Natural killer cell (primary cell): ENCODE results near the gene P2RX1. TPM values are rescaled to one million over a fixed set of nuclear protein-coding genes. Genes with fewer than 3 reads are reported as not detected.

Source experiments
- ATAC-seq, 3 donors: fragments of 150-1000 bp in 2 of 3; fragments of 200-7000 bp in 1 of 3; cut with Tn5 transposase; 1 replicate in 1 of 3; 2 replicates in 2 of 3; pipeline ENCODE4 v1.10.0; 2021; ENCODE audit warnings: mild to moderate bottlenecking in 2 of 3, moderate library complexity in 2 of 3
- DNase-seq, 2 donors: peaks; one replicate each; pipeline versions ENCODE4 v3.0.0 to v3.0.0-alpha.2; 2013 to 2021; ENCODE audit warnings: mixed read lengths in 1 of 2
- H3K27ac ChIP-seq: one replicate; pipeline ENCODE4 v1.5.1; 2013; ENCODE audit warnings: mild to moderate bottlenecking, low read length
- H3K27me3 ChIP-seq: one replicate; pipeline ENCODE4 v1.6.1; 2013; ENCODE audit warnings: low read length; ENCODE audit not compliant: control insufficient read depth, insufficient read depth
- H3K36me3 ChIP-seq: one replicate; pipeline ENCODE4 v1.6.1; 2013; ENCODE audit warnings: low read length; ENCODE audit not compliant: control insufficient read depth, insufficient read depth
- H3K4me1 ChIP-seq: one replicate; pipeline ENCODE4 v1.6.1; 2013; ENCODE audit warnings: low read length; ENCODE audit not compliant: control insufficient read depth, insufficient read depth
- H3K4me3 ChIP-seq: one replicate; pipeline ENCODE4 v1.5.1; 2013; ENCODE audit warnings: low read length
- H3K9me3 ChIP-seq: one replicate; pipeline ENCODE4 v1.6.1; 2013; ENCODE audit warnings: low read length; ENCODE audit not compliant: control insufficient read depth, insufficient read depth
- H3K27ac Mint-ChIP-seq, 2 donors: one replicate each; pipeline ENCODE4 v1.8.0; 2022; ENCODE audit warnings: mild to moderate bottlenecking in 2 of 2, mixed read lengths in 2 of 2, moderate library complexity in 1 of 2
- H3K27me3 Mint-ChIP-seq, 2 donors: one replicate each; pipeline ENCODE4 v1.8.0; 2022; ENCODE audit warnings: low read depth in 2 of 2, mixed read lengths in 2 of 2
- H3K36me3 Mint-ChIP-seq: one replicate; pipeline ENCODE4 v1.8.0; 2022; ENCODE audit warnings: mixed read lengths
- H3K4me1 Mint-ChIP-seq, 2 donors: one replicate each; pipeline ENCODE4 v1.8.0; 2022; ENCODE audit warnings: mixed read lengths in 2 of 2
- H3K4me3 Mint-ChIP-seq: one replicate; pipeline ENCODE4 v1.8.0; 2022; ENCODE audit warnings: mild to moderate bottlenecking, moderate library complexity, mixed read lengths
- H3K9me3 Mint-ChIP-seq, 2 donors: one replicate each; pipeline ENCODE4 v1.8.0; 2022; ENCODE audit warnings: mixed read lengths in 2 of 2
- CTCF ChIP-seq: fragments of 200-600 bp; IDR thresholded peaks from one replicate; pipeline ENCODE4 v1.8.0; 2022; ENCODE audit warnings: antibody characterized with exemption
- WGBS: methylation state at CpG from one replicate; pipeline ENCODE4 v1.1.7; 2013; ENCODE audit warnings: missing lambda C conversion rate; ENCODE audit not compliant: insufficient coverage; 5-methylcytosine and 5-hydroxymethylcytosine counted together
- intact Hi-C: fragments of 100-400 bp; cut with micrococcal nuclease; formaldehyde crosslinking; loops from one replicate; pipeline ENCODE4 v1.14.2; 2022
- total RNA-seq, 4 donors: library from RNA; stranded (reverse); fragments of 120-200 nt in 1 of 4; gene quantifications; one replicate each; pipeline versions ENCODE4 v1.2.3 to v1.2.4, GENCODE V29; 2013 to 2022

Gene P2RX1
- total RNA-seq, 3 donors from 2014 or later (not counting 1 experiment from before 2014, with no cell fraction given) = 2.3 to 15.3 (median 13.4) TPM

GRCh38 chr17:3885271-3885670 lies 31.0 kb downstream of the P2RX1 start:
- peaks cover 18% of the 10 kb centered on the region for H3K4me1 ChIP-seq
- no peaks in the 10 kb centered on the region for H3K27me3 ChIP-seq
- Mint-ChIP-seq H3K4me1 (peaks cover 13 to 26% of the 10 kb centered on the region in 2 donors), H3K9me3 (no peaks in the 10 kb centered on the region), H3K36me3 (no peaks in the 10 kb centered on the region), H3K27ac (peak overlapping the region in 1 of 2 donors; percentile 30), H3K4me3 (no peak overlapping the region), H3K27me3 (no peaks in the 10 kb centered on the region)
- ATAC-seq (no peak), DNase-seq (no peak)
- intact Hi-C loops = no loop called here
- WGBS = 93% methylated on average over 14 of the region's 14 CpGs
- H3K9me3 ChIP-seq = no peaks in the 10 kb centered on the region
- no peak for TF ChIP-seq CTCF
- H3K36me3 ChIP-seq = no peaks in the 10 kb centered on the region
- no peak overlapping the region for H3K27ac ChIP-seq
- H3K4me3 ChIP-seq = no peak overlapping the region

GRCh38 chr17:3884188-3884587 lies 32.1 kb downstream of the P2RX1 start:
- Histone ChIP-seq H3K4me3 (no peak overlapping the region), H3K36me3 (no peaks in the 10 kb centered on the region), H3K27me3 (no peaks in the 10 kb centered on the region), H3K9me3 (no peaks in the 10 kb centered on the region), H3K4me1 (peaks cover 18% of the 10 kb centered on the region), H3K27ac (no peak overlapping the region)
- ATAC-seq = no peak
- 94% methylated on average over 12 of the region's 12 CpGs for WGBS
- Mint-ChIP-seq H3K4me1 (peaks cover 13 to 25% of the 10 kb centered on the region in 2 donors), H3K27ac (no peak overlapping the region), H3K36me3 (no peaks in the 10 kb centered on the region), H3K4me3 (no peak overlapping the region), H3K27me3 (no peaks in the 10 kb centered on the region), H3K9me3 (no peaks in the 10 kb centered on the region)
- intact Hi-C loops = no loop called here
- TF ChIP-seq CTCF = no peak
- no peak for DNase-seq

GRCh38 chr17:3882276-3882675 lies 34.0 kb downstream of the P2RX1 start:
- no peak overlapping the region for H3K4me3 ChIP-seq
- peaks cover 12 to 18% of the 10 kb centered on the region in 2 donors for H3K4me1 Mint-ChIP-seq
- intact Hi-C loops = no loop called here
- 89% methylated on average over 4 of the region's 4 CpGs for WGBS
- ATAC-seq = no peak
- H3K27me3 Mint-ChIP-seq = no peaks in the 10 kb centered on the region
- no peak for DNase-seq
- H3K9me3 Mint-ChIP-seq = no peaks in the 10 kb centered on the region
- no peak overlapping the region for H3K27ac Mint-ChIP-seq
- H3K4me1 ChIP-seq = peaks cover 14% of the 10 kb centered on the region
- no peaks in the 10 kb centered on the region for H3K9me3 ChIP-seq
- H3K27me3 ChIP-seq = no peaks in the 10 kb centered on the region
- H3K36me3 ChIP-seq = no peaks in the 10 kb centered on the region
- no peaks in the 10 kb centered on the region for H3K36me3 Mint-ChIP-seq
- H3K4me3 Mint-ChIP-seq = no peak overlapping the region
- H3K27ac ChIP-seq = no peak overlapping the region
- no peak for TF ChIP-seq CTCF

- intact Hi-C loops = no loop called here
- TF ChIP-seq CTCF = no peak
- H3K36me3 ChIP-seq = no peaks in the 10 kb centered on the region
- no peak for DNase-seq
- H3K9me3 ChIP-seq = no peaks in the 10 kb centered on the region
- Mint-ChIP-seq H3K4me1 (peaks cover 0 to 6% of the 10 kb centered on the region in 2 donors), H3K4me3 (no peak overlapping the region), H3K27ac (no peak overlapping the region), H3K27me3 (no peaks in the 10 kb centered on the region), H3K9me3 (no peaks in the 10 kb centered on the region), H3K36me3 (no peaks in the 10 kb centered on the region)
- ATAC-seq = no peak
- no peak overlapping the region for H3K4me3 ChIP-seq
- no peaks in the 10 kb centered on the region for H3K27me3 ChIP-seq
- peaks cover 1% of the 10 kb centered on the region for H3K4me1 ChIP-seq
- no peak overlapping the region for H3K27ac ChIP-seq
- WGBS = 89% methylated on average over 7 of the region's 7 CpGs
These were observed 35.3 kb downstream of the P2RX1 start for GRCh38 chr17:3880983-3881382.
